Activated naive CD4-positive, alpha-beta T cell treated with anti-CD3 and anti-CD28 coated beads, Interleukin-2, amount 50 U/mL, for 72 hours (primary cell): ENCODE data around the gene DPH2. TPM values are rescaled to one million over a fixed set of nuclear protein-coding genes. Genes with fewer than 3 reads are reported as not detected.
A peak's percentile ranks its signal among the peaks of the same experiment; 100 is the strongest.

Experiments used
- ATAC-seq, 2 donors: fragments of 150-1000 bp; cut with Tn5 transposase; 2 replicates each; pipeline ENCODE4 v1.10.0; 2021; ENCODE audit warnings: mild to moderate bottlenecking in 2 of 2, moderate library complexity in 2 of 2
- DNase-seq, 2 donors: peaks; one replicate each; pipeline ENCODE4 v3.0.0; 2021 to 2022; ENCODE audit warnings: low spot score in 2 of 2
- H3K27ac Mint-ChIP-seq, 2 donors: one replicate each; pipeline ENCODE4 v1.8.0; 2022; ENCODE audit warnings: mild to moderate bottlenecking in 2 of 2, mixed read lengths in 2 of 2
- H3K36me3 Mint-ChIP-seq, 2 donors: one replicate each; pipeline ENCODE4 v1.8.0; 2022; ENCODE audit warnings: mixed read lengths in 2 of 2
- H3K9me3 Mint-ChIP-seq, 2 donors: one replicate each; pipeline ENCODE4 v1.8.0; 2022; ENCODE audit warnings: mixed read lengths in 2 of 2
- total RNA-seq, 2 donors: library from RNA; stranded (reverse); gene quantifications; one replicate each; pipeline ENCODE4 v1.2.3, GENCODE V29; 2022

The DPH2 gene
- total RNA-seq, 2 donors from 2014 or later = 30.8 to 31.1 TPM

GRCh38 chr1:43937179-43937865 lies 32.5 kb upstream of the DPH2 start:
- H3K9me3 Mint-ChIP-seq = no peaks in the 10 kb centered on the region
- ATAC-seq (no peak), DNase-seq (no peak)
- no peaks in the 10 kb centered on the region for H3K36me3 Mint-ChIP-seq
- no peak overlapping the region for H3K27ac Mint-ChIP-seq

GRCh38 chr1:43938383-43938782 lies 31.4 kb upstream of the DPH2 start:
- DNase-seq = no peak
- H3K27ac Mint-ChIP-seq = no peak overlapping the region
- H3K36me3 Mint-ChIP-seq = no peaks in the 10 kb centered on the region
- no peak for ATAC-seq
- H3K9me3 Mint-ChIP-seq = no peaks in the 10 kb centered on the region

- DNase-seq (no peak), ATAC-seq (no peak)
- no peaks in the 10 kb centered on the region for H3K36me3 Mint-ChIP-seq
- no peaks in the 10 kb centered on the region for H3K9me3 Mint-ChIP-seq
- H3K27ac Mint-ChIP-seq = no peak overlapping the region
Measured at GRCh38 chr1:43938892-43939587, 30.8 kb upstream of the DPH2 start.

- DNase-seq = no peak
- no peak for ATAC-seq
- Mint-ChIP-seq H3K9me3 (no peaks in the 10 kb centered on the region), H3K36me3 (peaks cover 6 to 9% of the 10 kb centered on the region in 2 donors), H3K27ac (peak overlapping the region in 1 of 2 donors; percentile 75)
Measured at GRCh38 chr1:43942411-43942810, 27.4 kb upstream of the DPH2 start.

- Mint-ChIP-seq H3K27ac (peak overlapping the region in 1 of 2 donors; percentile 86), H3K36me3 (peaks cover 6 to 9% of the 10 kb centered on the region in 2 donors), H3K9me3 (no peaks in the 10 kb centered on the region)
- DNase-seq (no peak), ATAC-seq (no peak)
Measured at GRCh38 chr1:43944860-43945259, 24.9 kb upstream of the DPH2 start.

GRCh38 chr1:43945674-43946235 lies 24.1 kb upstream of the DPH2 start:
- no peak for DNase-seq
- H3K9me3 Mint-ChIP-seq = no peaks in the 10 kb centered on the region
- H3K36me3 Mint-ChIP-seq = peaks cover 12 to 15% of the 10 kb centered on the region in 2 donors
- no peak for ATAC-seq
- H3K27ac Mint-ChIP-seq = peak overlapping the region; percentile 95 to 96

GRCh38 chr1:43946236-43947060 lies 23.4 kb upstream of the DPH2 start, which contains the start of gene IPO13:
TSS of gene IPO13 (plus strand) at chr1:43946950. CDS start at chr1:43947601, 651 bp downstream.
- Mint-ChIP-seq H3K27ac (peak within 1 kb of the TSS; percentile 95 to 96), H3K36me3 (peaks cover 15 to 19% of the 10 kb centered on the region in 2 donors), H3K9me3 (no peaks in the 10 kb centered on the region)
- DNase-seq = peak; percentile 96 to 97
- peak; percentile 96 to 97 for ATAC-seq

GRCh38 chr1:43947061-43947873 lies 22.5 kb upstream of the DPH2 start:
- Mint-ChIP-seq H3K9me3 (no peaks in the 10 kb centered on the region), H3K27ac (peak overlapping the region; percentile 95 to 96), H3K36me3 (peaks cover 15 to 19% of the 10 kb centered on the region in 2 donors)
- DNase-seq (no peak), ATAC-seq (no peak)

GRCh38 chr1:43947874-43948437 lies 21.9 kb upstream of the DPH2 start:
- no peaks in the 10 kb centered on the region for H3K9me3 Mint-ChIP-seq
- H3K27ac Mint-ChIP-seq = peak overlapping the region; percentile 95 to 96
- ATAC-seq (no peak), DNase-seq (no peak)
- peaks cover 15 to 19% of the 10 kb centered on the region in 2 donors for H3K36me3 Mint-ChIP-seq

GRCh38 chr1:43949678-43950077 lies 20.1 kb upstream of the DPH2 start:
- DNase-seq = no peak
- Mint-ChIP-seq H3K36me3 (peaks cover 15 to 19% of the 10 kb centered on the region in 2 donors), H3K27ac (no peak overlapping the region), H3K9me3 (no peaks in the 10 kb centered on the region)
- no peak for ATAC-seq

- DNase-seq (no peak), ATAC-seq (no peak)
- H3K9me3 Mint-ChIP-seq = no peaks in the 10 kb centered on the region
- H3K36me3 Mint-ChIP-seq = peaks cover 8 to 15% of the 10 kb centered on the region in 2 donors
- peak overlapping the region in 1 of 2 donors; percentile 39 for H3K27ac Mint-ChIP-seq
Measured at GRCh38 chr1:43951021-43951985, 18.5 kb upstream of the DPH2 start.

- Mint-ChIP-seq H3K9me3 (no peaks in the 10 kb centered on the region), H3K27ac (no peak overlapping the region), H3K36me3 (peaks cover 6 to 13% of the 10 kb centered on the region in 2 donors)
- DNase-seq (no peak), ATAC-seq (no peak)
Measured at GRCh38 chr1:43952731-43953346, 17.0 kb upstream of the DPH2 start.

GRCh38 chr1:43953361-43953760 lies 16.4 kb upstream of the DPH2 start:
- Mint-ChIP-seq H3K36me3 (peaks cover 6 to 13% of the 10 kb centered on the region in 2 donors), H3K9me3 (no peaks in the 10 kb centered on the region), H3K27ac (peak overlapping the region in 1 of 2 donors; percentile 69)
- ATAC-seq (no peak), DNase-seq (no peak)

- DNase-seq (no peak), ATAC-seq (no peak)
- H3K9me3 Mint-ChIP-seq = no peaks in the 10 kb centered on the region
- H3K27ac Mint-ChIP-seq = no peak overlapping the region
- H3K36me3 Mint-ChIP-seq = peaks cover 6 to 13% of the 10 kb centered on the region in 2 donors
Measured at GRCh38 chr1:43954036-43954435, 15.8 kb upstream of the DPH2 start.
